ENCODE measurements around the gene MKLN1. TPM values are rescaled to one million over a fixed set of nuclear protein-coding genes. Genes with fewer than 3 reads are reported as not detected.

MKLN1 gene
- total RNA-seq, 4 donors from 2014 or later: 39.4 to 74.4 (median 53.2) TPM

GRCh38 chr7:131506597-131506996 lies 178.9 kb downstream of the MKLN1 start:
- peaks cover 0 to 14% (median 0%) of the 10 kb centered on the region in 4 donors for H3K4me1 ChIP-seq
- no peaks in the 10 kb centered on the region for H3K9me3 ChIP-seq
- TF ChIP-seq CTCF (IDR thresholded peaks at IDR 0.05): peak in 2 of 6 experiments; percentile 26
- TF ChIP-seq POLR2A (IDR thresholded peaks at IDR 0.05): no peak
- H3K27me3 ChIP-seq: no peaks in the 10 kb centered on the region
- no peaks in the 10 kb centered on the region for H3K36me3 ChIP-seq
- DNase-seq: no peak
- H3K27ac ChIP-seq: no peak overlapping the region
- peak overlapping the region in 1 of 4 donors; percentile 5 for H3K4me3 ChIP-seq

- Histone ChIP-seq H3K27ac (no peak overlapping the region), H3K36me3 (no peaks in the 10 kb centered on the region), H3K4me3 (no peak overlapping the region), H3K27me3 (no peaks in the 10 kb centered on the region), H3K9me3 (no peaks in the 10 kb centered on the region), H3K4me1 (peaks cover 0 to 11% (median 0%) of the 10 kb centered on the region in 4 donors)
- peak; percentile 79 to 93 (median 91) for DNase-seq
- TF ChIP-seq CTCF (IDR thresholded peaks at IDR 0.05) (peak; percentile 67 to 91 (median 87)), POLR2A (IDR thresholded peaks at IDR 0.05) (no peak)
Measured at GRCh38 chr7:131507592-131508331, 180.1 kb downstream of the MKLN1 start.

GRCh38 chr7:131508754-131509486 lies 181.2 kb downstream of the MKLN1 start:
- no peak for DNase-seq
- Histone ChIP-seq H3K36me3 (no peaks in the 10 kb centered on the region), H3K4me1 (peaks cover 0 to 7% (median 0%) of the 10 kb centered on the region in 4 donors), H3K4me3 (no peak overlapping the region), H3K27ac (no peak overlapping the region), H3K9me3 (no peaks in the 10 kb centered on the region), H3K27me3 (no peaks in the 10 kb centered on the region)
- TF ChIP-seq POLR2A (IDR thresholded peaks at IDR 0.05) (no peak), CTCF (IDR thresholded peaks at IDR 0.05) (no peak)

GRCh38 chr7:131509781-131510180 lies 182.1 kb downstream of the MKLN1 start:
- Histone ChIP-seq H3K4me1 (peaks cover 0 to 7% (median 0%) of the 10 kb centered on the region in 4 donors), H3K4me3 (no peak overlapping the region), H3K27ac (no peak overlapping the region), H3K27me3 (no peaks in the 10 kb centered on the region), H3K9me3 (no peaks in the 10 kb centered on the region), H3K36me3 (no peaks in the 10 kb centered on the region)
- no peak for DNase-seq
- TF ChIP-seq CTCF (IDR thresholded peaks at IDR 0.05) (no peak), POLR2A (IDR thresholded peaks at IDR 0.05) (no peak)

GRCh38 chr7:131511071-131511470 lies 183.4 kb downstream of the MKLN1 start:
- peaks cover 0 to 7% (median 0%) of the 10 kb centered on the region in 4 donors for H3K4me1 ChIP-seq
- no peaks in the 10 kb centered on the region for H3K27me3 ChIP-seq
- H3K36me3 ChIP-seq: no peaks in the 10 kb centered on the region
- no peak overlapping the region for H3K27ac ChIP-seq
- no peak for TF ChIP-seq CTCF (IDR thresholded peaks at IDR 0.05)
- no peak for TF ChIP-seq POLR2A (IDR thresholded peaks at IDR 0.05)
- no peak for DNase-seq
- no peak overlapping the region for H3K4me3 ChIP-seq
- no peaks in the 10 kb centered on the region for H3K9me3 ChIP-seq

Data from Peyer's patch (tissue), 4 donors.